Kidney glomerular epithelial cell (primary cell): ENCODE data around the gene RUNX1.
A peak's percentile ranks its signal among the peaks of the same experiment; 100 is the strongest.

ENCODE experiments used
- DNase-seq: peaks from one replicate; lab custom pipeline; 2025; lab: John Stamatoyannopoulos, UW

RUNX1 gene

GRCh38 chr21:34846601-34847112 is 202.4 kb downstream of the RUNX1 start:
- peak; percentile 13 for DNase-seq

GRCh38 chr21:34845521-34846451 is 203.3 kb downstream of the RUNX1 start:
- DNase-seq: peak; percentile 86

- DNase-seq: no peak
Measured at GRCh38 chr21:34844924-34845238, 204.2 kb downstream of the RUNX1 start.

- no peak for DNase-seq
Measured at GRCh38 chr21:34844013-34844923, 204.8 kb downstream of the RUNX1 start.

- DNase-seq: no peak
Measured at GRCh38 chr21:34843562-34843961, 205.5 kb downstream of the RUNX1 start.

GRCh38 chr21:34841154-34841553 is 207.9 kb downstream of the RUNX1 start:
- no peak for DNase-seq

GRCh38 chr21:34840693-34841092 is 208.4 kb downstream of the RUNX1 start:
- DNase-seq: no peak

- DNase-seq: no peak
Measured at GRCh38 chr21:34838956-34839820, 209.9 kb downstream of the RUNX1 start.

- no peak for DNase-seq
Measured at GRCh38 chr21:34836933-34837505, 212.1 kb downstream of the RUNX1 start.

GRCh38 chr21:34836103-34836932 is 212.8 kb downstream of the RUNX1 start:
- peak; percentile 88 for DNase-seq

- no peak for DNase-seq
Measured at GRCh38 chr21:34835526-34835925, 213.6 kb downstream of the RUNX1 start.

GRCh38 chr21:34834852-34835501 is 214.1 kb downstream of the RUNX1 start:
- no peak for DNase-seq

- DNase-seq: no peak
Measured at GRCh38 chr21:34834290-34834689, 214.8 kb downstream of the RUNX1 start.

GRCh38 chr21:34833465-34833864 is 215.6 kb downstream of the RUNX1 start:
- DNase-seq: no peak

- DNase-seq: no peak
Measured at GRCh38 chr21:34830386-34831170, 218.5 kb downstream of the RUNX1 start.

- DNase-seq: no peak
Measured at GRCh38 chr21:34827445-34828235, 221.5 kb downstream of the RUNX1 start.

GRCh38 chr21:34826836-34827235 is 222.3 kb downstream of the RUNX1 start:
- DNase-seq: no peak

- no peak for DNase-seq
Measured at GRCh38 chr21:34825948-34826548, 223.1 kb downstream of the RUNX1 start.
